GM19240 (cell line): Measurements from ENCODE around the gene SYNRG.

ENCODE experiments used
- DNase-seq: peaks from one replicate; pipeline ENCODE4 v3.0.0; 2011; ENCODE audit warnings: low spot score; ENCODE audit not compliant: insufficient read length

The SYNRG gene

DNA sequence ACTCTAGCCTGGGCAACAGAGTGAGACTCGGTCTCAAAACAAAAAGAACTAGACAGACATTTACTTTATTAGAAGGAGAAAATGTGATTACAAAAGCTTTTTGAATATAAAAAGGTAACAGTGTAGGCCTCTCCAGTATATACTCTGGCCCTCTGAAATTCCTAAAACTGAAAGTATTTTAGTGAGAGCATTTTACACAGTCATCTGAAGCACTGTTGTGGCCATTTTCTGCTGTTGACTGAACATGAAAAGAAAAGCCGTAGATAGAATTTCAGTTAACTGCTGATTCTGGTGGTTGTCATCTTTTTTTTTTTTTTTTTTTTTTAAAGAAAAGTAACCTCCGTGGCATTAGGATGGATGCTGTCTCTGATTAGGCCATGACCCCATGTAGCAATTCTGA, 103.9 kb downstream of the SYNRG start:
- DNase-seq, result no peak

DNA sequence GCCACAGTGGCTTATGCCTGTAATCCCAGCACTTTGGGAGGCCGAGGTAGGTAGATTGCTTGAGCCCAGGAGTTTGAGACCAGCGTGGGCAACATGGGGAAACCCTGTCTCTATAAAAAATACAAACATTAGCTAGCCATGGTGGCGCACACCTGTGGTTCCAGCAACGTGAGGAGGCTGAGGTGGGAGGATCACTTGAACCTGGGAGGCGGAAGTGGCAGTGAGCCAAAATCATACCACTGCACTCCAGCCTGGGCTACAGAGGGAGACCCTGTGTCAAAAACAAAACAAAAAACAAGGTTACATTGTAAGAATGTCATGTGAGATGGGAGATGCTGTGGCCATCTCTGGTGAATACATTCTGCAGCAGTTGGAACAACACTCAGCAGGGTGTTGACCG, 106.1 kb downstream of the SYNRG start:
- DNase-seq, result no peak

DNA sequence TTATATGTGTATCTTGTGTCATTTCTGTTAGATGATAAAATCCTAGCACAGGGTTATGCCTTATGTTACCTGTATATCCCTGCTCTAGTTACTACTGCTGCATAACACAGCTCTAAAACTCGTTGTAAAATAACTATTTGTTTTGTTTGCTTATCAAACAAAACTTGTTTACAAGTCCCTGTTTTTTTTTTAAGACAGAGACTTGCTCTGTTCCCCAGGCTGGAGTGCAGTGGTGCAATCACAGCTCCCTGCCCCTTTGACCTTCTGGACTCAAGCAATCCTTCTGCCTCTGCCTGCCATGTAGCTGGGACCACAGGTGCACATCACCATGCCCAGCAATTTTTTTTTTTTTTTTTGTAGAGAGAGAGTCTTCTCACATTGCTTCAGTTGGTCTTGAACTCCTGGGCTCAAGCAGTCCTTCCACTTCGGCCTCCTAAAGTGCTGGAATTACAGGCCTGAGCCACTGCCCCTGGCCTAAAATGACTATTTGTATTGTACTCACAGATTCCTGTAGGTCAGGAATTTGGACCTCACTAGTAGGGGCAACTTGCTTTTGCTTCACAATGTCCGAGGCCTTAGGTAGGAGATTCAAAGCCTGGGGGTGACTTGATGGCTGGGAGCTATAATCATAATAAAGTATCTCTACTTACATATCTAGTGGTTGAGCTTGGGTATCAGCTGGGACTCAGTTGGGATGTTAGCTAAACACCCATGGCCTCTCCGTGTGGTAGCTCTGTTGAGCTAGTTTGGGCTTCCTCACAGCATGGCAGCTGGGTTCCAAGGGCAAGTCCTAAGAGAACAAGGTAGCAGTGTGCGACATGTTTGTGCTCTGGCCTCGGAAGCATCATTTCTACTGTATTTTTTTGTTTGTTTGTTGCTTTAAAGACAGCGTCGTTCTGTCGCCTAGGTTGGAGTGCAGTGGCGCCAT, 106.9 kb downstream of the SYNRG start:
- no peak for DNase-seq

DNA sequence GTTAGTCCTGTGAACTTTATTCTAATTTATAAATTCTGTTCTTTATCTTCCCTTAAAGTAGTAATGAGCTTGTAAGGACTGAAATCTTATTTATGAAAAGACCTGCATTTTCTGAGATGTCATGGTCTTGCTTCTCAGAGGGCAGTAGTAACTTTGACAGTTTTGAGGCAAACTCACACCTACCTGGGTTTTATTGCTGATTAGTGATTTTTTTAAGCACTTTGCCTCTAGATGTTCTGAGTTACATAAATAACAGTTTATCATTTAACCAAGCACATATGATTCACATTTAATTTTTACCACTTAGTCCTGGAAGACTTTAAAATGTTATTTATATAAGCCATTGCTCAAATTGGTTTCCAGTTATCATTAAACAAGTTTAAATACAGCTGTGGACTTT, 108.8 kb downstream of the SYNRG start:
- no peak for DNase-seq

GRCh38 chr17:37494971-37495370, 114.2 kb downstream of the SYNRG start:
- DNase-seq, result no peak

DNA sequence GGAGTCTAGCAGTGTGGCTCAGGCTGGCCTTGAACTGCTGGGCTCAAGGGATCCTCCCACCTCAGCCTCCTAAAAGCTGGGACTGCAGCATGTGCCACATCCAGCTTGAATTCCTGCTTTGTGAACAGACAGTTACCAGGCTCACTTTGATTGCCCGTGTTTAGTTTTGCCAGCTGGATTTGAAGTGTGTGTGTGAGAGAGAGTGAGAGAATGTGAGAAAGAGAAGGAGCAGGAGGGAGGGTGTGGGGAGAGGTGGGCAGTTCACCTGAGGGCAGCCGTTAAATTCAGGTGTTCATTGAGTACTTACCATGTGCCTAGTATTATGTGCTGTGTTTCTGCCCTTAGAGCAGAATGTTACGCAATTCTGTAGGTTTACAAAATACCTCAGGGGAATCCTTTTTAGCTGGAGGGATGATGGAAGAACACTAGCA, 114.8 kb downstream of the SYNRG start:
- no peak for DNase-seq

- no peak for DNase-seq
Measured at GRCh38 chr17:37493249-37494027, 115.8 kb downstream of the SYNRG start.

GRCh38 chr17:37492167-37492566, 117.1 kb downstream of the SYNRG start:
- DNase-seq, result no peak

GRCh38 chr17:37490638-37491614, 118.3 kb downstream of the SYNRG start:
- DNase-seq, result no peak

GRCh38 chr17:37490022-37490587, 119.1 kb downstream of the SYNRG start:
- DNase-seq, result peak; percentile 52

DNA sequence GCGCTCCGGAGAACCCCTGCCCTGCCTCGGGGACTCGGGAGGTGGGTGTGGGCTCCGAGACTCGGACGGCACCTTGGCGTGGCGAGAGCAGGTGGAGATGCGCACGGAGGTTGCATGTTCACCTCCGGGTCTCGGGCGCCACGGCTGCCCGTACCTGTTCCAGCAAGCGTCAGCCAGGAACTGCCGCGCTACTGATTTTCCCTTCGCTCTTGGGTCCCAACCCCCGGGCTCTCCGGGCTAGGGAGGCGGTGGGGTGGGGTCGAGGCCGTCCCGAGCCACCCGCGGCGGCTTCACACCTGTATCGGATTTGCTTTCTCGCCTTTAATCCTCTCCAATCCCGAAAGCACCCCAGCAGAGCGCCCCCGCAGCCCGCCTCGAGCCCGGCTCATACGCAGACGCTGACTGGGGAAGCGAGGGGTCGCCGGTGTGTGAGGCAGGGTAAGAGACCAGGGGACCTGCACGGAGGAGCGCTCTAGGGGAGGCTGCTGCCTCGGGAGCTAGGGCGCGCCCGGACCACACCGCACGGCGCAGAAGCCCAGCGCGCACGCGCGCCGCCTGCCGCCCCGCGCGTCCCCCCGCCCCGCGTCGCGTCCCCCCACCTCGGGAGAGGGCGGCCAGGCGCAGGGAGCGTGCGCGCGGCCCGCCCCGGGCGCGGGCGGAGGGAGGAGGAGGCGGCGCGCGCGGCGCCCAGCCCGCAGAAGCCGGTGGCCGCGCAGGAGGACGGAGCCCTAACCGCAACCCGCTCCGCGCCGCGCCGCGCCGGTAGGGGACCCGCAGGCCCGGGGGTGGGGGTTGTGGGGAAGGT, 119.8 kb downstream of the SYNRG start, which contains the start of gene DUSP14:
Gene DUSP14 (plus strand): TSS at position 695 of the 805 bp plus-strand sequence. CDS start 22,382 bp downstream, outside the sequence.
- DNase-seq, result peak; percentile 92

DNA sequence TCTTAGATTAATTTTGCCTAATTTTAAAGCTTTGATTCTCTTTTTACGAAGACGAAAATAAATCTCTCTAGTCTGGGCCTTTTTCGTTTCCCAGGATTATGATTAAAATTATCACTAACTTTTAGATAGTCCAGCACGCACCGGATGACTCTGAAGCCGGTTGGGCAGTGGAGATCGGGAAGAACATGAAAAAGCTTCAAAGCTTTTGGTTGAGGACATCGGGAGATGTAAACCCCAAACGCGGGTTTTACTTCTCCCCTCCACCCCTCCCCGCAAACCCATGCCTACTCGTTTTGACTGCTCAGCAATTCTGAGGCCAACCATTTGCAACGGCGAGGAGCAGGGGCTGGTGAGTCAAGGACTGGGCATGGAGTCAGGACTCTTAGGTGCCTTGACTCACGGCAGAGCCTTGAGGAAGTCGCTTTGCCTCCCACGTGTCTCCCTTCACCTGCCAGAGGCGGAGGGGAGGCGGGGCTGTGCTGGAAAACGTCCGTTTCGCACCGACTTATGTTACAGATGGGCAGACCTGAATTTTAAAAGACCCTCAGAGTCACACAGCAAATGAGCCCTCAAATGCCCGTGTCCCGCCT, 120.5 kb downstream of the SYNRG start:
- DNase-seq, result peak; percentile 33

- no peak for DNase-seq
Measured at GRCh38 chr17:37488009-37488604, 121.1 kb downstream of the SYNRG start.

- DNase-seq, result no peak
Measured at GRCh38 chr17:37485938-37486570, 123.2 kb downstream of the SYNRG start.

- DNase-seq, result no peak
Measured at GRCh38 chr17:37483311-37484039, 125.7 kb downstream of the SYNRG start.

- no peak for DNase-seq
Measured at GRCh38 chr17:37481001-37481665, 128.1 kb downstream of the SYNRG start.

GRCh38 chr17:37480427-37480826, 128.8 kb downstream of the SYNRG start:
- no peak for DNase-seq
